Hepatocyte (in vitro differentiated cells): Measurements from ENCODE around the gene TP53I11. TPM values are rescaled to one million over a fixed set of nuclear protein-coding genes. Genes with fewer than 3 reads are reported as not detected.
A peak's percentile ranks its signal among the peaks of the same experiment; 100 is the strongest.

ENCODE experiments used
- DNase-seq: peaks from one replicate; pipeline ENCODE4 v3.0.0-alpha.2; 2016; ENCODE audit warnings: low spot score
- H2AFZ ChIP-seq: fragments of 200-600 bp; sonication (generic); 2 replicates; pipeline ENCODE4 v1.6.0; 2016; ENCODE audit warnings: antibody characterized with exemption, mild to moderate bottlenecking
- H3K27ac ChIP-seq: fragments of 200-600 bp; sonication (generic); 2 replicates; pipeline ENCODE4 v1.5.1; 2016; ENCODE audit warnings: mild to moderate bottlenecking
- H3K27me3 ChIP-seq: fragments of 200-600 bp; sonication (generic); 2 replicates; pipeline ENCODE4 v1.6.1; 2016
- H3K36me3 ChIP-seq: fragments of 200-600 bp; sonication (generic); replicated peaks from 2 replicates; pipeline ENCODE4 v1.5.1; 2016; ENCODE audit warnings: low read depth; ENCODE audit not compliant: insufficient read depth
- H3K4me1 ChIP-seq: fragments of 200-600 bp; sonication (generic); 2 replicates; pipeline ENCODE4 v1.5.1; 2016; ENCODE audit warnings: mild to moderate bottlenecking, moderate library complexity; ENCODE audit not compliant: insufficient read depth
- H3K4me2 ChIP-seq: fragments of 200-600 bp; sonication (generic); 2 replicates; pipeline ENCODE4 v1.6.0; 2016
- H3K4me3 ChIP-seq: fragments of 200-600 bp; sonication (generic); 2 replicates; pipeline ENCODE4 v1.5.1; 2016; ENCODE audit warnings: mild to moderate bottlenecking
- H3K79me2 ChIP-seq: fragments of 200-600 bp; sonication (generic); 2 replicates; pipeline ENCODE4 v1.6.0; 2017; ENCODE audit warnings: mild to moderate bottlenecking
- H3K9me2 ChIP-seq: fragments of 200-600 bp; sonication (generic); replicated peaks from 2 replicates; pipeline ENCODE4 v1.6.0; 2017; ENCODE audit warnings: mild to moderate bottlenecking; ENCODE audit not compliant: insufficient read depth
- H3K9me3 ChIP-seq: fragments of 200-600 bp; sonication (generic); 2 replicates; pipeline ENCODE4 v1.5.1; 2016; ENCODE audit warnings: low read depth, mild to moderate bottlenecking
- H4K20me1 ChIP-seq: fragments of 200-600 bp; sonication (generic); 2 replicates; pipeline ENCODE4 v1.6.0; 2016; ENCODE audit warnings: mild to moderate bottlenecking; ENCODE audit not compliant: insufficient read depth, poor library complexity, severe bottlenecking
- CTCF ChIP-seq: fragments of 200-600 bp; sonication (generic); IDR thresholded peaks from 2 replicates; pipeline ENCODE4 v1.5.1; 2016; ENCODE audit warnings: antibody characterized with exemption, mild to moderate bottlenecking; ENCODE audit not compliant: poor library complexity
- EZH2 ChIP-seq: fragments of 200-600 bp; sonication (generic); IDR thresholded peaks from 2 replicates; pipeline ENCODE4 v1.6.1; 2016; ENCODE audit warnings: antibody characterized with exemption, mild to moderate bottlenecking, borderline replicate concordance
- EZH2phosphoT487 ChIP-seq: fragments of 200-600 bp; sonication (generic); IDR thresholded peaks from one replicate; pipeline ENCODE4 v1.6.1; 2018; ENCODE audit warnings: antibody characterized with exemption, mild to moderate bottlenecking, low read depth, moderate library complexity; ENCODE audit not compliant: unreplicated experiment, severe bottlenecking
- WGBS: methylation state at CpG from one replicate; pipeline ENCODE4 v1.1.6; 2016; ENCODE audit warnings: low lambda C conversion rate; ENCODE audit errors: missing lambda C conversion rate; 5-methylcytosine and 5-hydroxymethylcytosine counted together
- polyA plus RNA-seq: library from polyadenylated mRNA; unstranded; fragments of >200 nt; fragmentation: Nextera tagmentation; extraction: Ambion mirVana; gene quantifications from 2 replicates; pipeline ENCODE4 v1.2.1, GENCODE V29; 2016
- total RNA-seq: library from RNA; depleted of rRNA; stranded (reverse); fragments of >200 nt; gene quantifications from 2 replicates; pipeline ENCODE4 v1.2.3, GENCODE V29; 2014

Gene TP53I11
- total and polyA plus RNA-seq, 2 experiments from 2014 or later, result 15.4 to 41.8 TPM

- H3K4me2 ChIP-seq, result peak overlapping the region; percentile 94
- H3K36me3 ChIP-seq, result no peaks in the 10 kb centered on the region
- H4K20me1 ChIP-seq, result no peaks in the 10 kb centered on the region
- peak; percentile 72 for DNase-seq
- peak overlapping the region; percentile 85 for H3K4me3 ChIP-seq
- H2AFZ ChIP-seq, result peak overlapping the region; percentile 89
- WGBS, result 5% methylated on average over 23 of the region's 57 CpGs
- H3K9me2 ChIP-seq, result no peaks in the 10 kb centered on the region
- peaks cover 10% of the 10 kb centered on the region for H3K4me1 ChIP-seq
- H3K79me2 ChIP-seq, result peaks cover 11% of the 10 kb centered on the region
- no peaks in the 10 kb centered on the region for H3K27me3 ChIP-seq
- TF ChIP-seq CTCF, result peak; percentile 65
- TF ChIP-seq EZH2phosphoT487, result no peak
- H3K9me3 ChIP-seq, result no peaks in the 10 kb centered on the region
- peak overlapping the region; percentile 64 for H3K27ac ChIP-seq
These were observed 1.3 kb downstream of the TP53I11 start for GRCh38 chr11:44949160-44950030.

- peaks cover 11% of the 10 kb centered on the region for H3K79me2 ChIP-seq
- no peaks in the 10 kb centered on the region for H3K27me3 ChIP-seq
- TF ChIP-seq EZH2 (no peak), CTCF (no peak), EZH2phosphoT487 (no peak)
- 95% methylated on average over 3 of the region's 3 CpGs for WGBS
- H3K27ac ChIP-seq, result no peak overlapping the region
- no peak overlapping the region for H3K4me3 ChIP-seq
- no peaks in the 10 kb centered on the region for H3K9me2 ChIP-seq
- no peak overlapping the region for H3K4me2 ChIP-seq
- DNase-seq, result no peak
- peaks cover 10% of the 10 kb centered on the region for H3K4me1 ChIP-seq
- no peaks in the 10 kb centered on the region for H3K9me3 ChIP-seq
- H4K20me1 ChIP-seq, result no peaks in the 10 kb centered on the region
- H3K36me3 ChIP-seq, result no peaks in the 10 kb centered on the region
- no peak overlapping the region for H2AFZ ChIP-seq
These were observed 2.5 kb downstream of the TP53I11 start for GRCh38 chr11:44948155-44948554.

- H3K9me3 ChIP-seq, result no peaks in the 10 kb centered on the region
- WGBS, result 82% methylated on average over 9 of the region's 9 CpGs
- H4K20me1 ChIP-seq, result no peaks in the 10 kb centered on the region
- no peaks in the 10 kb centered on the region for H3K27me3 ChIP-seq
- DNase-seq, result no peak
- H3K27ac ChIP-seq, result no peak overlapping the region
- H3K36me3 ChIP-seq, result no peaks in the 10 kb centered on the region
- no peak overlapping the region for H3K4me2 ChIP-seq
- H3K4me3 ChIP-seq, result no peak overlapping the region
- H3K9me2 ChIP-seq, result no peaks in the 10 kb centered on the region
- H3K4me1 ChIP-seq, result peaks cover 4% of the 10 kb centered on the region
- TF ChIP-seq EZH2, result no peak
- no peak for TF ChIP-seq EZH2phosphoT487
- no peak for TF ChIP-seq CTCF
- no peak overlapping the region for H2AFZ ChIP-seq
- H3K79me2 ChIP-seq, result peaks cover 15% of the 10 kb centered on the region
These were observed 3.6 kb downstream of the TP53I11 start for GRCh38 chr11:44947114-44947513.
